PC-9 (cell line): ENCODE results near the gene CARS1.

Source experiments
- CTCF ChIP-seq: fragments of 200-600 bp; sonication (generic); conservative IDR thresholded peaks from 2 replicates; pipeline ENCODE4 v1.6.1; 2017; ENCODE audit warnings: mixed run types, antibody characterized with exemption, mild to moderate bottlenecking, moderate library complexity
- EZH2 ChIP-seq: fragments of 200-600 bp; sonication (generic); IDR thresholded peaks from 2 replicates; pipeline ENCODE4 v1.8.0; 2017; ENCODE audit warnings: antibody characterized with exemption, low read depth

DNA sequence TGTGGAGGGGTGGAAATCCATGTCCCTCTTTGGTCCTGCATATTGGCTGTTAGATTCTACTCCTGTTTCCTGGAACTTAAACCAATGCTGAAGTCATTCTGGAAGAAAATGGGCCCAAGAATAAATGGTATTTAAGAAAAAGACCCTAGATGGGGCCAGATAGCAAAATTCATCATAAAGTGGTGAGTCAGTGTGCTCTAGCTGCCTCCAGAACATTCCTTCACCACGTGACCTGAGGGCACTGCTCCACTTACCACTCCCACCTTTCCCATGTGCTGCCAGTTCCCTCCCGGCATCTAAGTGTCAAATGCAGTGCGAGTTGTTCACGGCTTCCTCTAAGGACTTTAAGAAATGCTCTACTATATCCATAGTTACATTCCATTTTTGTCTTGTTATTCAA lies 34.2 kb downstream of the CARS1 start:
- TF ChIP-seq CTCF (no peak), EZH2 (no peak)
